HUES64 (cell line): ENCODE results near the gene TACC2.

Source experiments
- H3K27ac ChIP-seq: 2 replicates; pipeline ENCODE4 v1.7.0; 2013; ENCODE audit warnings: low read depth, low read length, inconsistent platforms
- H3K27me3 ChIP-seq: 2 replicates; pipeline ENCODE4 v1.6.1; 2013; ENCODE audit warnings: mild to moderate bottlenecking, low read length; ENCODE audit not compliant: insufficient read depth
- H3K36me3 ChIP-seq: 2 replicates; pipeline ENCODE4 v1.6.1; 2013; ENCODE audit warnings: mild to moderate bottlenecking, low read length; ENCODE audit not compliant: insufficient read depth
- H3K4me1 ChIP-seq: 2 replicates; pipeline ENCODE4 v1.6.1; 2013; ENCODE audit warnings: mild to moderate bottlenecking, low read length, moderate library complexity; ENCODE audit not compliant: insufficient read depth
- H3K4me3 ChIP-seq: 2 replicates; pipeline ENCODE4 v1.5.1; 2013; ENCODE audit warnings: mild to moderate bottlenecking, low read length, moderate library complexity
- H3K9ac ChIP-seq: 2 replicates; pipeline ENCODE4 v1.6.1; 2013; ENCODE audit warnings: mild to moderate bottlenecking, low read depth, low read length
- H3K9me3 ChIP-seq: 2 replicates; pipeline ENCODE4 v1.6.1; 2013; ENCODE audit warnings: low read depth, low read length; ENCODE audit not compliant: insufficient read depth
- WGBS: fragments of 150-250, 120-280 bp; methylation state at CpG from one replicate; pipeline ENCODE4 v1.1.7; 2013; ENCODE audit warnings: missing lambda C conversion rate; 5-methylcytosine and 5-hydroxymethylcytosine counted together

Gene TACC2

DNA sequence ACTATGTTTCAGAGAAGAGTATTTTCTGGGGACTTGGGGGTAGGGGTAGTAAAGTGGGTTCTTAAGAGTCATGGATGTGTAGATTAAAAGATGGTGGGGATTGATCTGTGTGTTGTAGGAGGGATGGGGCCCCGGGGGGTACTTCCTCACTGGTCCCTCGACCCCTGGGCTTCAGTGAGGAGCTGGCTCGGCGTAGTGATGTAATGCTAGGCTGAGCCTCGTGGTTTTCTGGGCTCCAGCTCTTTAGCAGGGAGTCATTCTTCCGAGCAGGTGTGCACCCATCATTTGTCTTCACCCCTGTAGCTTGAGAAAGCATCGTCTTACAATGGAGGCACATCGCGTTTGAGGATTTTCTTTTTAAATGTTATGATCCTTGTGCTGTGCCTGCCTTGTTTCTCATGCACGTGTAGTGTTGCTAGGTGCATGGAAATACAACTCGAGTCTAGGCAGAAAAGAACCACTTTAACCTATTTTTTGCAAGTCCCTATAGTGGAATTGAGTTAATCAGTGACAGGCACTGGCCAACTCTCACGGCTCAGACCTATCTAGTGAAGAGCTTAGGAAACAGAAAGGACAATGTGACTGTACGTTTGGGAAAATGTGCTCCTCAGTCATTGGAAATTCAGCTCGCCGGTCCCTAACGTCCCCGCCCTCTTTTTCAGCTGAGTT lies 176.0 kb downstream of the TACC2 start:
- H3K4me1 ChIP-seq, result peaks cover 30% of the 10 kb centered on the region
- H3K9ac ChIP-seq, result peak overlapping the region; percentile 22; the same call in 1 of the 2 replicates
- no peaks in the 10 kb centered on the region for H3K9me3 ChIP-seq
- peaks cover 13% of the 10 kb centered on the region for H3K27me3 ChIP-seq
- WGBS, result 26% methylated on average over 17 of the region's 17 CpGs
- H3K27ac ChIP-seq, result no peak overlapping the region
- no peaks in the 10 kb centered on the region for H3K36me3 ChIP-seq
- peak overlapping the region; percentile 82 for H3K4me3 ChIP-seq

DNA sequence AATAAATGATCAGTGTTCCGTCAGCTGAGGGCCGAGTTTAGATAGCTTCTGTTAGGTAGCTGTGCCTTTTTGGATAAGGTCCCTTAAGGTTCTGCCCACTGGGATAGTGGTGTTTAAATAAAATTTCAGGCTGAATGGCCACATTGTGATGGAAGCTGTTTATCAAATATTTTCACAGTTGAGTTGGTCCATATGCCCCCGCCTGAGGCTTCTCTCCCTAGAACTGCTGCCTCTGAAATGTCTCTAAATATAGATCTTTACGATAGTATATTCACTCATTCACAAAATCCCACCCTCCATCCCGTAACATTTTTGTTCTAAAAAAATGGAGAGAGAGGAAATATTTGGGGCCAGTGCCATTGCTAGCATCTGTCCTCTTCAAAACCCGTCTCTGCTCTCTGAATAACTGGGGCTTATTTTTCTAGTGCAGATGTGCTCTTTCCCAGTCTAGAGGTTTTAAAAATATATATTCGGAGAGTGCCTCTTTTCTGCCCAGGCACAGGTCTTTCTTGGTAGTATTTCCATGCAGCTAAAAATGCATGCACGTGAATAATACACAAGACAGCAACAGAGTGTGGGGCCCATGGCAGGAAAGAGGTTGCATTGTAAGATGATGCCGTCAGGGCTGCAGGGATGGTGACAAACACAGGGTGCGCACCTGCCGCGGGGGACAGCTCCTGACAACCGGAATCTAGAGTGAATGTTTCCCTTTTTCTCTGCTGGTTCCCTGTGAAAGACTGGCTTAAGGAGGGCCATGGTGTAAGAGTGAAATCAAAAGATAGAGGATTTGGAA lies 176.7 kb downstream of the TACC2 start:
- Histone ChIP-seq H3K9ac (0 out of 2 replicates have a peak overlapping the region, but pooled peaks have one; percentile 22), H3K4me3 (peak overlapping the region; percentile 82), H3K27me3 (peaks cover 13% of the 10 kb centered on the region), H3K27ac (no peak overlapping the region), H3K36me3 (no peaks in the 10 kb centered on the region), H3K4me1 (peaks cover 35% of the 10 kb centered on the region), H3K9me3 (no peaks in the 10 kb centered on the region)
- WGBS, result 77% methylated on average over 13 of the region's 13 CpGs

DNA sequence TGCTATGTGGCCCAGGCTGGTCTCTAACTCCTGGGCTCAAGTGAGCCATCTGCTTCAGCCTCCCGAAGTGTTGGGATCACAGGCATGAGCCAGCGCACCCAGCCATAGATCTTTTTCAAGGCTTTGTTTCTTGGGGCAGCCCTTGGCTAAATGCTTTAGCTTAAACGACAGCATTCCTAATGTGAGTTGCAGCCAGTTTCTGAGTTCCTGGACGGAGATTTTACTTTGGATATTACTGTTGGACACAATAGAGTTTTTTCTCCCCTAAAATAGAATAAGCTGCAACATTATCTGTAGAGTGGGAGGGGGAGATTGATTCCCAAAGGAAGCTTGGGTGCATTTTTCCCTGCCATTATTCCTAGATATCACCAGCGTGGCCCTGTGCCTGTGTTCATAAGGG lies 179.1 kb downstream of the TACC2 start:
- Histone ChIP-seq H3K9me3 (no peaks in the 10 kb centered on the region), H3K9ac (no peak overlapping the region), H3K4me3 (no peak overlapping the region), H3K4me1 (peaks cover 49% of the 10 kb centered on the region), H3K36me3 (no peaks in the 10 kb centered on the region), H3K27me3 (peaks cover 13% of the 10 kb centered on the region), H3K27ac (no peak overlapping the region)
- 93% methylated on average over 5 of the region's 5 CpGs for WGBS

DNA sequence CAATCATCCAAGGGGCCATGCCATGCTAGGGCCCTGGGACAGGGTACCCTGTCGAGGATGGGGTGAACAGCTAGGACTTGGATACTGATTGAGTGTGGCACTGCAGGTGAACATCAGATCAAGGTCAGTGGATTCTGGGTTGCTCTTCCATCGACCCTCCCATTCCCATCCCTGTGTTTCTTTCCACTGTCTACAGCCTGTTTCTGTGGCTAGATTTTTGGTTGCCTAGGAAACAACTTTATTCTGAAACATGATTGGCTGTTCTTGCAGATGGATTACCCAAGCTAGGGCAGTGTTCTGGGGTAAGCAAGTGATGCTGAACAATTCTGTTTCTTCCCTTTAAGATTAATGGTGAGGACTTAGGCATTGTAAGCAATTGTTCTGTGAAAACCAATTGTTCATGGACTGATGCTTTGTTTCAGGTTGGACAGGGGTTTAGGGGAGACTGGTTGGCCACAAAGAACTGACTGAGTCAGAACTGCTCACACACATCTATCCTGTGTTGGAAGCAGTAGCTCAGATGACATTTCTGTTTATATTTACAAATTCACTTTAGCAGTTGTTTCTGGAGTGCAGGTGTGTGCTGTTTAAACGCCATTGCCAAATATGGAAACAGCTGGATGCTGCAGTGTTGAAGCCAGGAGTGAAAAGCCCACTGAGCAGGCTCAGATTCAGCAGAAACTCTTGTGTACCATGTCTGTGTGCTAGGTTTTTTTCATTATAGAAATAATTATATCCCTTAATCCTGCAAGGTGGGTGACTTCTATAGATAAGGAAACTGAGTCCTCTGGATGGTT lies 179.8 kb downstream of the TACC2 start:
- H3K4me1 ChIP-seq, result peaks cover 53% of the 10 kb centered on the region
- no peak overlapping the region for H3K4me3 ChIP-seq
- H3K27ac ChIP-seq, result no peak overlapping the region
- H3K27me3 ChIP-seq, result peaks cover 13% of the 10 kb centered on the region
- H3K36me3 ChIP-seq, result no peaks in the 10 kb centered on the region
- no peaks in the 10 kb centered on the region for H3K9me3 ChIP-seq
- H3K9ac ChIP-seq, result no peak overlapping the region
- WGBS, result 94% methylated on average over 3 of the region's 3 CpGs

DNA sequence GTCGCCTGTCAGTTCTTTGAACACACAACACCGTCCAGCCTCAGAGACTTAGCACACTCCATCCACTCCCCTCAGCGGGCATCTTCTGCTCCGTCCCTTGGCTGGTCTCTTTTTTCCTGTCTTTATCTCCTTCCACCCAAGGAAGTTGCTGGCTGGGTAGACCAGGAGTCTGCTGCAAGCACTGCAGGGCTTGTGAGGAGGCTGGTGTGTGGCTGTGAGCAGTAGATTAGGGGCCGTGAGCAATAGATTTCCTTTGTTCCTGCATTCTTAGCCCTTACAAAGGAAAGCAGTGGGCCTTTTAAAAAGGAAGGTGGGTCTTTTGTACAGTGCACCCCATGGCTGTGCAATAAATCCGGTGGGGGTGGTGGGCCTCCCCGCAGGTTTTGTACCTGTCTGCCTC lies 181.8 kb downstream of the TACC2 start:
- 70% methylated on average over 7 of the region's 7 CpGs for WGBS
- H3K4me1 ChIP-seq, result peaks cover 49% of the 10 kb centered on the region
- peak overlapping the region; percentile 47; the same call in 1 of the 2 replicates for H3K9ac ChIP-seq
- H3K27ac ChIP-seq, result peak overlapping the region; percentile 43
- H3K36me3 ChIP-seq, result no peaks in the 10 kb centered on the region
- H3K9me3 ChIP-seq, result no peaks in the 10 kb centered on the region
- H3K4me3 ChIP-seq, result no peak overlapping the region
- H3K27me3 ChIP-seq, result no peaks in the 10 kb centered on the region

DNA sequence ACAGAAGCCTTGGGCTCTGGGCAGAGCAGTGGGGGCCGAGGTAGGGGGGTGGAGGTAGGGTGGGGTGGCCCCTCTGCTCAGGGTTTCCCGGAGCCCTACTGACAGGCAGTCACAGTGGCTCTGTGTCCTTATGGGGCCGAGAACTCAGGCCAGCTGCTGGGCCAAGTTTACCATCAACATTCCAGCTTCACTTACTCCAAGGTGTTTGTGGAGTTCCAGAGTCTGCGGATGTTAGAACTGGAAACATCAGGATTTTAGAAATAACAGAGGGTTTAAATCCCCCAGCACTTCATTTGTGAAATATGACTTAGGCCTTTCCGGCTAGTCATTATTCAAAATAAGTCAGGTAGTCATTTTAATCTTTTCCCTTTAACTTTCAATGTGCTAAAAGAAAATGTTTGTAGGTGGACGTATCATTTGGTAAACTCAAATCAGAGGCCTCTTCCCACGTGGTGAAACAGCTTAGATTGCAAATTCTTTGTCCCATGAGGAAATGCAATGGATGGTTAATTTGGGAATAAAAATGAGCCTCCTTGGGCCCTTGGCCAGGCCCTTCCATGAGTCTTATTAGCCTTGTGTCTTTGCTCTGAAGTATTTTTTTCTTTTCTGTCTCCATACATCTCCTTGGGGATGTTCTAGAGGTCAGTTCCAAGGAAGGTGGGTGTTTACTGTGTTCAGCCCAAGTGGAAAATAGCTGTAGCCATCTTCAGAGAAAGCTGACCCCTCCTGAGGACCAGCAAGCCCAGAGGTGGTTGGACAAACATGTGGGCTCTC lies 182.5 kb downstream of the TACC2 start:
- H3K4me1 ChIP-seq, result peaks cover 51% of the 10 kb centered on the region
- H3K36me3 ChIP-seq, result no peaks in the 10 kb centered on the region
- 73% methylated on average over 7 of the region's 7 CpGs for WGBS
- H3K9ac ChIP-seq, result no peak overlapping the region; the same call in 1 of the 2 replicates
- H3K27me3 ChIP-seq, result no peaks in the 10 kb centered on the region
- H3K4me3 ChIP-seq, result no peak overlapping the region
- no peaks in the 10 kb centered on the region for H3K9me3 ChIP-seq
- peak overlapping the region; percentile 43 for H3K27ac ChIP-seq

DNA sequence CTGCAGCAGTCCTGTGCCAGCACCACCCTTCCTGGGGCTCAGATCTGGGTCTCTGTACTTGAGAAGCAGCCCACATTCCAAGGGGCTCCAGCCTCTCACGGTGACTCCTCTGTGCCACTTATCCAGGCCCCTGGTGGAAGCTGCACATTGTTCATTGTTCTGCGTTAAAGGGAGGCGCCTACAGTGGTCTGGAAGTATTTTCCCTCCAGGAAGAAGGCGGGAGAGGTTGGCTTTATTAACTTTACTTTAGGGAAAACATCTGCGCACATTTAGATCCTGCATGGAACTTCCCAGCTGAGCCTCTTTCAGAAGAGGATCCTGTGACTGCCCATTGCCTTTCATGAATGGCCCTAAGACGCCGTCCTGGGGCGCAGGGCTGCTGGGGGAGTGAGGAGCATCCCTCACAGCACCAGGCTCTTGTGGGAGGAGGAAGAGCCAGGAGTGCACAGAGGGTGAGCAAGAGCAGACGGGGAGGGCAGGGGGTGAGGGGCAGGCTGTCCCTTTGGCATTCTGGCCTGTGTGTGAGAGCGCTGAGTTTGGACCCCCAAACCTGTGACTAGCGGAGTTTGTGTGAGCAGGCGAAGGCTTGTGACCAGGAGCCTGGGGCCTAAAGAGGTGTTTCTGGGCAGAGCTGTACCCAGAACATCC lies 183.5 kb downstream of the TACC2 start:
- Histone ChIP-seq H3K36me3 (no peaks in the 10 kb centered on the region), H3K9ac (no peak overlapping the region), H3K9me3 (no peaks in the 10 kb centered on the region), H3K27me3 (no peaks in the 10 kb centered on the region), H3K4me3 (no peak overlapping the region), H3K4me1 (peaks cover 57% of the 10 kb centered on the region), H3K27ac (0 out of 2 replicates have a peak overlapping the region, but pooled peaks have one; percentile 3)
- 86% methylated on average over 12 of the region's 12 CpGs for WGBS

DNA sequence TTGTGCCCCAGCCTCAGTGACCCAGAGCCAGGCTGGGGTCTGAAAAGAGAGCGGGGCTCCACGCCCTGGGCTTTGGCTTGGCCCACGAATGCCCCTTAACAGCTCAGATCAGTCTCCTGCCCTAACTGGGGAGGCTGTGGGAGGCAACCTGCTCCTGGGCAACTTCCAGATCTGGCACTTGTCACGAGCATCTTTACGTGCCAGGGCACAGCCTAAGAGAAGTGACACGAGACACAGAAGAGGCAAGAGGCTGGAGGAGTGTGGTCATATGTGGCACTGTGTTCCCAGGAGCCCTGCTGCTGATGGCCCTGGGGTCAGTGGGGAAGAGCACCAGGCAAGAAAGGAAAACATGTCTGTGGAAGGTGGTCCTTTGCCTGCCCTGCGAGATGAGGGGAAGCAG lies 184.4 kb downstream of the TACC2 start:
- no peak overlapping the region for H3K4me3 ChIP-seq
- H3K36me3 ChIP-seq, result no peaks in the 10 kb centered on the region
- no peak overlapping the region for H3K9ac ChIP-seq
- peaks cover 59% of the 10 kb centered on the region for H3K4me1 ChIP-seq
- no peaks in the 10 kb centered on the region for H3K9me3 ChIP-seq
- WGBS, result 95% methylated on average over 7 of the region's 7 CpGs
- H3K27ac ChIP-seq, result no peak overlapping the region
- H3K27me3 ChIP-seq, result no peaks in the 10 kb centered on the region

DNA sequence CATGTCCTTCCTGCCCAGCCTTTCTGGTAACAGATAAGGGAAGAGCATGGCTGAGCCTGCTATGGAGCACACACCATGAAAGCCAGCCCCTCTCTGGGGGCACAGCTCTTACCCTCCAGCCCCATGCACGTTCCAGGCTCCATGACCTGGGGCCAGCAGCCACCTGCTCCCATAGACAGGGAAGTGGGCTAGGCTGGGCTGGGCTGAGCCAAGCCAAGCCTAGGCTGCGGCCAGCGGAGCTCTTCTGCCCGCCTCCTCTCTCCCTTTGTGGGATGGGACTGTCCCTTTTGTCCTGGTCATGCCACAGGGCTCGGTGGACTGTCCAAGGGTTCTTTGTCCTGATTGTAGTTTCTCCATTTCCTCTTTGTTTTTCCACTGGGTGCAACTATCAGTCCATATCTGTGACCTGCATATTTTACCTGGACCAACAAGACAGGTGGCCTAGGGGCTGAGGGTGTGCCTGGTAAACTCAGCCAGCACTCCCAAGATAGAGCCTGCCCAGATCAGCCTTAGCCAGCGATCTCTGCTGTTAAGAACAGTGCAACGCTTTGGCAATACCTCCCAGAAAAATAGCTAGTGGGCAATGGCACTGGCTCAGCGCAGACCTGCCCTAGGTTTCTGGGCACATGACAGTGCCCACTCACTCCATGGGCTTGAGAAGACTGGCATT lies 184.9 kb downstream of the TACC2 start:
- H3K27me3 ChIP-seq, result no peaks in the 10 kb centered on the region

More for the DNA sequence above, 184.9 kb downstream of the TACC2 start:
- Histone ChIP-seq H3K27ac (no peak overlapping the region), H3K4me1 (peaks cover 61% of the 10 kb centered on the region), H3K9ac (no peak overlapping the region), H3K4me3 (no peak overlapping the region), H3K36me3 (no peaks in the 10 kb centered on the region), H3K9me3 (no peaks in the 10 kb centered on the region)
- 90% methylated on average over 8 of the region's 8 CpGs for WGBS
